HG02798 (cell line): ENCODE measurements around the gene CNPPD1.
A peak's percentile ranks its signal among the peaks of the same experiment; 100 is the strongest.

Source experiments
- ATAC-seq: cut with Tn5 transposase; IDR thresholded peaks from one replicate; pipeline ENCODE4 v1.9.1; 2021; ENCODE audit warnings: mild to moderate bottlenecking; ENCODE audit not compliant: unreplicated experiment, poor library complexity

CNPPD1 gene

DNA sequence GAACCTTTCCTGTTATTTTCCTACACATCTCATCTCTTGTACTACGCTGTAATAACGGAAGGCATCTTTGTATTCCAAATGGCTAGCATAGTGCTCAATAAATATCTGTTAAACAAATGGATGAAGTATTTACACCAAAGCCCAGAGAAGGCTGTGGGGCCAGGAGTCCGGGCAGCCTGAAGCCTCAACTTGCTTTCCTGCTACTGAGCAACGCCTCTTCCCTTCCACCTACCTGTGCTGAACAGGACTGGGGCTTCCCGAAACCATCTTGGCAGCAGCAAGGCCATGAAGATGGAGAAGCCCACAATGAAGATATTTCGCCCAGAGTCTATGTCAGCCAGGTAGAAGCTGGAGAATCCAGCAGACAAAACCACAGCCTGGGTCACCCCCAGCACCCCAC, 13.6 kb downstream of the CNPPD1 start:
- no peak for ATAC-seq

DNA sequence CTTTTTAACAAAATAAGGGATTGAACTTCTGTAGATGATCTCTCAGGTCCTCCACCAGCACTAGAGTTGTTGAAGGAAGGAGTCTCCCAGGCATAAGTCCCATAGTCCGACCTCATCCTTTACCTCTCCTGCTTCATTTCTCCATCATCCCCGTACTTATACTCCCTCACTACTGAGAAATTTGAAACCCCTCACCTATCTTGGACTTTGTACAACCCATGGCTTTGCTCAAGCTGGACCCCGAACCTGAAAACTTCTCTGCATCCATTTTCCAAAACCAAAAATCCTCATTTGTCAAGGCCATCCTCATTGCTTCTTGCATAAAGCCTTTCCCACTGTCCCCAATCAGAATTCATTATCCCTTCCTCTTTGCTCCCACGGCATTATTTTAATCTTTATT, 15.6 kb downstream of the CNPPD1 start:
- no peak for ATAC-seq

DNA sequence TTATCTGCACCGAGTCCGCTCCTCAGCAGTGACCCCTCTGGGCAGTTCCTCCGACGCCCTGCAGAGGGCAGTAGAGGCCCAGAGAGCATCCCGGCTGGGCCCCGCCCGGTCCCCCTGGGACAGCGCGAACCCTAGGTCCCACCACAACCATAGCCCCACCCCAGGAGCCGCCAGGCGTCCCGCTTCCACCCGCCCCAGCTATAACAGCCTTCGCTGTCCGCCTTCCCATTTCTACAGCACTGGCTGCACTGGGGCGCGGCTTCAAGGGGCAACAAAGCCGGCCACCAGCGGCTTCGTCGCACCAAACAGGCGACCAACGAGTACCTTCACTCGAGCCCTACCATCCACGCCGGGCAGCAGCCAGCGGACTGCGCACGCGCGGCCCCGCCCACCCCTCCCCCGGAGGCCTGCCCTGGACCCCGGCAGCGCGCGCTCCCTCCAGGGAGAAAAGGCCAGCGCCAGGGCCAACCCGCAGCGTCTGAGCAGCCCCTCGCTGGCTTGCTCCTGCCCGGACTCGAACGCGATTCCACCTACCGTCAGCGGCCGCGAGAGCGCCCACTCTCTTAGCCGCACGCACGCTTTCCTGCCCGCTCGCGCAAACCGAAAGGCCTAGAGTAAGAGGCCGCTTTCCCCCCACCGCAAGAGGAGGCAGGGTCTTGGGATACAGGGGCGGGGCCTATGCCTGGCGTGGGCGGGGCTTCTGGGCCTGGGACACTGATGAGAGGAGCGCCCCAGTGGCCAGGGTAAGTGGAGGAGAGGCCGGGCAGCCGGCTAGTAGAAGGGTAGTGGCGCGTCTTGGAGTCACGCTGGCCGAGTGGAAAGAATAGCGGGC, 16.3 kb downstream of the CNPPD1 start, which contains the start of gene NHEJ1:
Gene NHEJ1, minus strand, starts transcription at position 630 of the 832 bp plus-strand sequence. CDS start 2,453 bp downstream, outside the sequence.
- peak; percentile 89 for ATAC-seq

- no peak for ATAC-seq
Measured at GRCh38 chr2:219159771-219160185, 16.9 kb downstream of the CNPPD1 start.

- ATAC-seq = no peak
Measured at GRCh38 chr2:219158586-219158985, 18.1 kb downstream of the CNPPD1 start.

DNA sequence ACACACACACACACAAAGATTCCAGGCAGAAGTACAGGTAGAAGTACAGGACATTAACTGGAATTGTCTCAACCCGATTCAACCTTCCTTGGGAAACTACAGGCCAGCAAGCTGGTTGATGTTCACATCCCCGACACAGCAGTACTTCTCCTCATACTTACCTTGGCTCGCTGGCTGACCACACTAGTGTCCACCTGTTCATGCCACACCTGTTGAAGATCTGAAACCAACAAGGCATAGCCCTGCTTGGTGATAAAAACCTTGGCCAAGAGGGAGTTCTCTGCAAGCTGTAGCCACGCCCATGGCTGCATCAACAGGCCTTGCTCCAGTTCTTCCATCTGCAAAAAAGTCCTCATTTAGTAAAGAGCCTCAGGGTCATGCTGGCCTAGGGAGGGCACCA, 18.7 kb downstream of the CNPPD1 start:
- no peak for ATAC-seq

- ATAC-seq = no peak
Measured at GRCh38 chr2:219157396-219157795, 19.3 kb downstream of the CNPPD1 start.

GRCh38 chr2:219155054-219155644, 21.6 kb downstream of the CNPPD1 start:
- ATAC-seq = no peak

GRCh38 chr2:219149667-219150066, 27.1 kb downstream of the CNPPD1 start:
- ATAC-seq = no peak

DNA sequence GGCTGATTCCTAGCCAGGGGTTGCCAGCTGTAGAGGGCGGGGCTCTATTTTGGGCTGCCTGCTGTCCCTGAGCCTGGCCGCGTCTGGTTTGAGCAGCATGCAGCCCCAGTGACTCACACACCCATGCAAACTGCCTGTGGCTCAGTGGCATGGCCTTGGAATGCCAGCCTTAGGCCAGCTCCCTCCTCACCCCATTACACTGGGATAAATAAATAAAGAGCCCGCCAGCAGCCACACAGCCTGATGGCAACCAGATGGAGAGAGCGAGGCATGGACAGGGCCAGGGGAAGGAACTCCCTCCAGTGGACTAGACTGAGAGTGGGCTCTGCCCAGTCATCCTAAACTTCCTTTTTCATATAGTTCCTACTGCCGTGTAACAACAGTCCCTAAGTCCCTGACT, 34.4 kb downstream of the CNPPD1 start:
- ATAC-seq = no peak

DNA sequence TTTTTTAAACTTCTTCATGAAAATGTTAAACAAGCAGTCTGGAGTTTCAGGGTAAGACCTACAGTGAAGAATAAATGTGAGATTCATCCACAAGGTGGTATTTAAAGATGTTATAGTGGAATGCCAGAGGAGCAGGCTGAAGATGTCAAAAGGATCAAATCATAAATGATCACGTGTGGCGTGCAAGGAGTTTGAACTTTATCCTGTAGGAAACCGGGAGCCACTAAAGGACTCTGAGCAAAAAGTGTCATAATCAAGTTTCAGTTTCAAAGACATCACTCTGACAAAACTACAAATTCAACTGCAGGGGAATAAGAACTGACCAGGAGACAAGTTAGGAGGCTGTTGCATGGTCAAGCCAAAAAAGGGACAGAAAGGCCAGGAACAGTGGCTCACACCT, 36.0 kb downstream of the CNPPD1 start:
- ATAC-seq = no peak

DNA sequence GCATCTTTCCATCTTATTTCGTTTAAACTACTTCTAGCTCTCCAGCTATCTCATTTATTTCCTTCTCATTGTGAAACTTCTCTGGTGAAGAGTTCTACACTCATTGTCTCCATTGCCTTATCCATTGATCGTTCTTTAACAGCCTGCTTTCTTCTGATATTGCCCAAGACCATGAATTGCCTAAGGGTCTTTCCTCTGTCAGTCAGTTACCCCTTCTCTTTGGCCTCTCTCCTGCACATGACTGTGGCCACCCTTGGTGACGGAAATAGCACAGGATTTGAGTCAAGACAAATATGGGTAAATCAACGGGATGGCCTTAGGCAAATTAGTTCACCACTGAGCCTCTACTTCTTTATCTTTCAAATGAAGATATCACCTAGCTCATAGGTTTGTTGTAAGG, 42.7 kb downstream of the CNPPD1 start:
- no peak for ATAC-seq

DNA sequence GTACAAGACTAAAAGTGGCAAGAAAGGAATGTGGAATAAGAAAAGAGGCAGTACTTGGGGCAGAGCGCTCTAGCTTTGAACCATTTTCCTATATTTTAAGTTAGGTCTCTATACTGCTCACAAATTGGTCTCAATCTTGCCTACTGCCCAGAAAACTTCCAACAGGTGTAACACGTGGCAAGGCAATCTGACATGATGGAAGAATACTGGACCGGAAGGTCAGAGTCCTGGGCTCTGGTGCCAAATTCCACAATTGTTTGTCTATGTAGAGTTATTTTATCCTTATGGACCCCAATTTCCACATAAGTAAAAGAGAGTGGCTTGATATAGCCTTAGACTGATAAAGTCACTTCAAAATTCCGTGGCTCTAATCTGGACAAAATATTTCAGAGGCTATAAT, 45.0 kb downstream of the CNPPD1 start:
- no peak for ATAC-seq

- ATAC-seq = no peak
Measured at GRCh38 chr2:219131327-219131726, 45.4 kb downstream of the CNPPD1 start.

DNA sequence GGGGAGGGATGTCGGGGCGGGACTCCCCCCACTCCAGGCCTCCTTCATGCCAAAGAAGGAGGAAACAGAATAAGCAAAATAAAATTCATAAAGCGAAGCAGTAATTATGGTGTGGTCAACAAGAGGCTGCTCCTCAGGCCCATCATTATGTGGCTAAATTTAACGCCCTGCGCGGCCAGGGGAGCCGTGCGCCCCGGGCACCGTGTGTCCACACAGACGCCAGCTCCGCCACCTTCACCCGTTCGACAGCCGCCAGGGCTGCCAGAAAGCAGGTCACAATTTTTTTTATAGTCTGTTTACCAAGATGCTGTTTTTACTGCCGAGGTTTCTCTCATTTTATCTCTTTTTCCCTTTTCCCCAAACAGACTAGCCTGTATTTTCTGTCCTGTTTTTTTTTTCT, 47.1 kb downstream of the CNPPD1 start:
- no peak for ATAC-seq

- ATAC-seq = no peak
Measured at GRCh38 chr2:219128396-219128795, 48.3 kb downstream of the CNPPD1 start.

- ATAC-seq = no peak
Measured at GRCh38 chr2:219127037-219127635, 49.6 kb downstream of the CNPPD1 start.

- no peak for ATAC-seq
Measured at GRCh38 chr2:219126555-219126954, 50.2 kb downstream of the CNPPD1 start.

- no peak for ATAC-seq
Measured at GRCh38 chr2:219125886-219126270, 50.8 kb downstream of the CNPPD1 start.

GRCh38 chr2:219125225-219125885, 51.4 kb downstream of the CNPPD1 start:
- ATAC-seq = no peak
